NCI-H1436 (cell line): ENCODE data around the gene RHNO1.

Source experiments
- DNase-seq: peaks from one replicate; lab custom pipeline; 2025; lab: John Stamatoyannopoulos, UW

Gene RHNO1, protein sequence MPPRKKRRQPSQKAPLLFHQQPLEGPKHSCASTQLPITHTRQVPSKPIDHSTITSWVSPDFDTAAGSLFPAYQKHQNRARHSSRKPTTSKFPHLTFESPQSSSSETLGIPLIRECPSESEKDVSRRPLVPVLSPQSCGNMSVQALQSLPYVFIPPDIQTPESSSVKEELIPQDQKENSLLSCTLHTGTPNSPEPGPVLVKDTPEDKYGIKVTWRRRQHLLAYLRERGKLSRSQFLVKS

DNA sequence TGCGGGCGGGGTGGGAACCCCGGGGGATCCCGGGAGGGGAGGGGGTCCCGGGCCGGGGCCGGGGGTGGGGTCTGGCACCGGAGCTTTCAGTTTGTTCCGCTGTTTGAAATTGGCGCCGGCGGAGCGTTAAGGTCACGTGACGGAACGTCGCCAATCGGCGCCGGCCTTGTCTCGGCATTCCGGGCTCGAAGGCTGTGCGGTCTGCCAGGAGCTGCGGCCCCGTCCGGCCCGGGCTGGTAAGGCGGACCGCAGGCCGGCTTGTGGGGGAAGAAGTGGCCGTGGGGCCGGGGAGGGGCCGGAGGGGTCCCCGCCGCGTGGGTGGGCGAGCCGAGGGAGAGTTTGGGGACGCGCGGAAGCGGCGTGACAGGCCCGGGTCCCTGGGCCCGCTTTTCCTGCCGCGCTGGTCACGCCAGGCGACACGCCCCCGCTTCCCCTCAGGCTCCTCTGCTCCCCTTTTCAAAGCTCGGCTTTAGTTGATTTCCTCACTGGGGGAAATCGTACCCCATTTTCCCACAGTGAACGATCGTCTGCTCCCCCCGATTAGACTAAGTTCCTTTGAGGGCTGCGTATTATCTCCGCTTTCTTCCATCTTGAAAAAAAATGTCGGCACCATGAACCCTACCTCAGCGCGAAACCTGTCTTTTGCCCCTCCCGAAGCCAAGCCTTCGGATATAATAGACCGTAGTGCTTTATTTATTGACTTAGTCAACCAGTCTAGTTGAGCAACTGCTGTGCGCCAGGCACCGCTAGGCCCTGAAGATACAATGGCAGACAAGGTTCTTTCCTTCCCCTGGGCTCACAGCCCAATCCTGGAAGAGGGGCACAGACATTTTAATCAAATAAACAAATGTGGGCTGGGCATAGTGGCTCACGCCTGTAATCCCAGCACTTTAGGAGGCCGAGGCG lies at the start of gene RHNO1, which contains the start of gene FOXM1:
Gene RHNO1, plus strand, starts transcription at position 177 of the 906 bp plus-strand sequence. CDS start 8,144 bp downstream, outside the sequence.
Gene FOXM1, minus strand, starts transcription at position 128 of the 906 bp plus-strand sequence. CDS start 2,696 bp downstream, outside the sequence.
- DNase-seq = peak; percentile 79

DNA sequence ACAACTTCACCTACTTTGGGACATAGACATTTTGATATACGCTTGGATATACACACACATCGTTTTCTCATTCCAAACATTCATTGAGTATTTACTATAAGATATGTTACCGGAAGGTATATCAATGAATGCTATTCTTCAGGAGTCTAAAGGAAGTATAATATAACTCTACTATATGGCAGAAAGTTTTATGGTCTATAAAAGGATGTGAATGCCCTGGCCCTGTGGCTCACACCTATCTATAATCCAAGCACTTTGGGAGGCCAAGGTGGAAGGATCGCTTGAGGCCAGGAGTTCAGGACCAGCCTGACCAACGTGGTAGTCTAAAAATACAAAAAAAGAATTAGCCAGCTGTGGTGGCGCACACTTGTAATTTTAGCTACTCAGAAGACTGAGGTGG lies 47.7 kb upstream of the RHNO1 start:
- DNase-seq = no peak

DNA sequence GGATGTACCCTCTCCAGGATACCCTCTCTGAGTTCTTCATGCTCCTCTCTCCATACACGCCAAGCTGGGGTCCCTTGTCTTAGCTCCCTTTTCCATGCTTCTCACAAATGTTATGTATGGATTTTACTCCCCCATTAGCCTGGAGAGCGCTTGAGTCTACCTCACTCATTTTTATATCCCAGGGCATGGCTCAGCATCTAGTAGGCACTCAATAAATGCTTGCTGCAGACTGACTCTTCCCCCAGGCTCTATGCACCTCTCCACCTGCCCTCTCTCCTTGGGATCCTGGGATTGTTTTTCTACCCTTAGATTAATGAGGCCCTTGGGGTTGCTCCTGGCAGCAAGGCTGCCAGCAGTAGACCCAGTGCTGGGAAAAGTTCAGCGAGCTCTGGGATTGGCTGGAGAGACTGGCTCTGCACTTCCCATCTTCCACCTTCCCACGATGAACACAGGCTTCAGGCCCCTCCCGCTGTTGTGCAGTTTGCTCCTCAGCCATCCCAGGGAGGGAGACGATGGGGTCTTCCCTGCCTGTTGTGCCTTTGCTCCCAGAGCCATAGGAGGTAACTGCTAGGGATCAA lies 44.4 kb upstream of the RHNO1 start:
- no peak for DNase-seq

DNA sequence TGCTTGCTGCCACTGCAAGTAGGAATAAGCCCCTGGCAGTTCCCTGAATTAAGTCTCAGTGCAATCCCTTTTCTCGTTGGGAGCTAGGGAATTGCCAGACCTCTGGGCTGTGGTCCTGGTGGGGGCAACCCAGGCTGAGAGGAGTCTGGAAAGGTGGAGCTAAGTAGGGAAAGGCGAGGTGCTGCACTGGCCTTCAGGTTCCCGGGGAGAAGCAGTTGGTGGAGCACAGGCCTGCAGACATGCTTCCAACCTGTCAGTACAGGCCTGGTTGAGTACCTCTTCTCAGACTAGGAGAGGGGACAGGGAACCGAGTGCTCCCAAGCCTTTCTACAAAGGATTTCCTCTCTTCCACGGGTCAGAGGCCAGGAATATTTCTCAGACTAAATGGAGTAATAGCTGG lies 43.7 kb upstream of the RHNO1 start:
- DNase-seq = no peak

DNA sequence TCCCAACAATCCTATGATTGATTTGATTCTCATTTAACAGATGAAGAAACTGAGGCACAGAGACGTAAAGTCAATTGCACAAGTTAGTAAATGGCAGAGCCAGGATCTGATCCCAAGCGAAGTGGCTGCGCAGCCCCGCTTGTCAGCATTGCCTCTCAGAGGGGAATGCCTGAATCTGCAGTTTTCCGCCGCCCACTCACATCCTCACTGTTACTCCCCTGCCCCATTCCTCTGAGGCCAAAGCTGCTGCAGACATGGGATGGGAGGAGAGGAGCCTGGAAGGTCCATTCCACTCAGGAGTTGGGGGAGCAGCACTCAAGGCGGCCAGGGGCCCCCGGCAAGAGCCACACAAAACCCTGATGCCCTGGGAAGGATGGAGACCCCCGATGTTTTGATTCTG lies 43.2 kb upstream of the RHNO1 start:
- DNase-seq = no peak

DNA sequence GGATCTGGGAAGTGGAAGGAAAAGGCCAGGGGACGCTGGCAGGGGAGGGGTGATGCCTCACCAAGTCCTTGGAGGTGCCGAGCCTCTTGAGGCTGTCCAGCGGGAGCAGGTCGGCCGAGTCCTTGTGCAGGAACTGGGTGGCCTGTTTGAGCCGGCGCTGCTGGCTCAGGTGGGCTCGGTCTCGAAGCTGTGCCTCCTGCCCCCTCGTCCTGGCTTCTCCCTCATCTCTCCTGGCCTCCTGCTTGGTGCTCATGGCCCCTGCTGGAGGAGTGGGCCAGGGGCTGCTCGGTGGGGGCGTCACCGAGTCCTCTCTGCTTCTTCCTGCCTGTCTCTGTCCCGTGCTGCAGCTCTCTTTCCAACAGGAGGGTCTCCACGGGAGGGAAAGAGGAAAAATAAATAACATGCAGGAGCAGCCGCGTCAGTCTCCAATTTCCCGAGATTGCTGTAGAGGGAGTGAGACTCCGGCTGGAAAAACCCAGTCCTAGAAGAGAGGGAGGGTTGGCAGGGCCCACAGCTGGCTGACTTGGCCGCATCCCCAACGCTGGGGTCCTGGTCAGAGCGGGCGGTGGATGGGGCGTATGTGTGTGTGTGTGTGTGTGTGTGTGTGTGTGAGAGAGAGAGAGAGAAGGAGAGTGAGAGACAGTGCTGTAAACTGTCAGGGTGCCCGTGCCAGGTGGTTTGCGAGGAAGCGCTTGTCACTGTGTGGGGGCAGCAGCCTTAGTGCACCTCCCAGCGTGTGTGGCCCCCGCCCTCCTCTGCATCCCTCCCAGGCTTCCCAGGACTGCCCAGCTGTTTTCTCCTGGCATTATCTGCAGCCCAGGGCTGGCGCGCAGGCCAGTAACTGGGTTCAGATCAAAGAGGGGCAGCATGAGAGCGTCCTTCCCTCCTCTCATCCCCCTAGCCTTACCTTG lies 42.2 kb upstream of the RHNO1 start, which contains the start of gene NRIP2:
Gene NRIP2, minus strand, starts transcription at position 455 of the 911 bp plus-strand sequence. Its CDS starts 52 bp downstream, at position 403.
- no peak for DNase-seq

DNA sequence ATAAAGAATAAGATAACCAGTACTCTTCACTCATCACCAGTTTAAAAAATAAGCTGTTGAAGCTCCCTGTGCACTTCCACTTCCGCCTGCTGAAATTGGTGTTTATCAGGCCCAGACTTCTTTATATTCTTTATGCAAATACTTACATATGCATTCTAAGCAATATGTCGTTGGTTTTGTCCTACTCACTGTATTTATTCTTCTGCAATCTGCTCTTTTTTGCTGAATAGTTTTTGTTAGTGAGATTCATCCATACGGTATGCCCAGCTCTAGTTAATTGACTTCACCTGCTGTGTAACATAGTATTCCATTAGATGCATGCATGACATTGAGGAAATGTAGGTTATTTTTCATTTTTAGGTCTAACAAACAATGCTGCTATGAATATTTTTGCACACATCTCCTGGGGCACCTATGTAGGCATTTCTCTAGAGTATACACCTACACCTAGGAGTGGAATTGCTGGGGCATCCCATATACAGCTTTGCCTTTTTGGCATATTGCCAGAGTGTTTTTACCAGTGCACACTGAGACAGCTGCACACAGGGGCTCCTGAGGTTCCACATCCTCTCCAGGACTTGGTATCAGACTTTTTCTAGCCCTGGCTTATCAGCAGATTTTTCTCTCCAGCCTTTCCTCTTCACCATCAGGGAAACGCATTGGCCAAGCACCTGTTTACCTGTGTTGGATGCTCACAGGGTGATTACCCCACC lies 41.2 kb upstream of the RHNO1 start:
- no peak for DNase-seq

DNA sequence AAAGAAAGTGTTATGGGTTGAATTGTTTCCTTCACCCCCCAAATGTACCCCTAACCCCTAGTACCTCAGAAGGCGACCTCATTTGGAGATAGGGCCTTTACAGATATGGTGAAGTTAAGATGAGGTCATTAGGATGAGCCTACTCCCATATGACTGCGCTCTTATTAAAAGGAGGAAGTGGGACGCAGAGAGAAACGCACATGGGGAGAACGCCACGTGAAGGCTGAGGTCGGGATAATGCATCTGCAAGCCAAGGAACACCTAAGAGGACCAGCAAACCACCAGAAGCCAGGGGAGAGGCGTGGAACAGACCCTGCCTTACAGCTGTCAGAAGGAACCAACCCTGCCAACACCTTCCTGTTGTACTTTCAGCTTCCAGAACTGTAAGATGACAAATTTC lies 40.4 kb upstream of the RHNO1 start:
- no peak for DNase-seq

DNA sequence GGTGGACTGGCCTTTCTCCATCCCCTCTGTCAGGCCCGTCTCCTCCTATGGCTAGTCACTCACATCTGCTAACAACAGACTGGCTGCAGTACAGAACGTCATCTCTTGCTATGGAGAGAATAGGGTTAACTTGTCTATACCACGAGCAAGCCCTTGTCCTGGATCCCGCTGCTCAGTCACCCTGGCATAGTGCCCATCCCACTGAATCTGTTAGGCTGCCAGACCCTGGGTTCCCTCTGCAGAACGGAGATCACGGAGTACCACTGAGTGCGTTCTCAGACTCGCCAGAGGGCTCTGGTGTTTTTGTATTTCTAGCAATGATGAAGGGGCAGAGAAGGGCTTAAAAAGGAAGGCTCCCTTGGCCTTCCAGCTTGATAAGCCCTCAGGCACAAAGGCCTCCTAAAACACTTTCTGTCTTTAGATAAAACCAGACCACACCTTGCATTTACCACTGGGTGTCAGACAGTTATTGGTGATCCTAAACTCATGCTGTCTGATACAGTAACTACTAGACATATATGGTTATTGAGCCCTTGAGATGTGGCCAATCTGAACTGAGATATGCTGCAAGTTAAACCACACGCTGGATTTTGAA lies 35.9 kb upstream of the RHNO1 start:
- DNase-seq = no peak

DNA sequence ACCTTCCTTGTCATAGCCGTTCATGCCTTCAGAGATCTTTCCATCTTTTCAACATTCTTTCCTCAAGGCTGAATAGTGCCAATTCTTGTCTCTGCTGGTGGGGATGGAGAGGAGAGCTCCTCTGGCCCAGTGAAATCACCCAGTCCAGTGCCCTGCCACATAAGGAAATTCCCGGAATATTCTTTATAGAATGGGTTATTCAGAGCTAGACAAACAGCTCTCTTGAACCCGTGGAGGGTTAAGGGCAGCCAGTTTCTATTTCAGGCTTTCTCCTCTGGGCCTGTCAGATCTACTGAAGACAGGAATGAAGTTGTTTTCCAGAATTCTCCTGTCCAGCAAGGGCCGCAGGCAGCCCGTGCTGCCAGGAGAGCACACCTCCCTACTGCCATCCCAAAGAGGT lies 34.1 kb upstream of the RHNO1 start:
- DNase-seq = no peak

DNA sequence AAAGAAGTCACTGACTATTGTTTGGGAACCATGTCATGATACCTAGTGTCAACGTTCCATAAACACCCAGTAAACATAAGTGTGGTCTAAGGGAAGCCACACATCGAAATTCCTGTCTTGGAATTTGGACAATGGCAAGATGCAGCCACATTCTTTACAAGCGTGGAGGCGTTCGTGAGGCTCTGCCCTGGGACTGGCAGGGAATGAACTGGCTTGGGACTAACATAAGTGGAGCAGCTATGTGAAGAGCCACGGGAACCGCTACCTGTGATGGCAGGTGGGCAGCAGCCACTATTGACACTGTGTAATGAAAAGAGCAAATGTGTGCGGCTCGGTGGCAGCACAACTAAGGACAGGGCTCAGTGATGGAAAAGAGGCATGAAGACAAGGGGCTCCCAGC lies 32.2 kb upstream of the RHNO1 start:
- DNase-seq = no peak

DNA sequence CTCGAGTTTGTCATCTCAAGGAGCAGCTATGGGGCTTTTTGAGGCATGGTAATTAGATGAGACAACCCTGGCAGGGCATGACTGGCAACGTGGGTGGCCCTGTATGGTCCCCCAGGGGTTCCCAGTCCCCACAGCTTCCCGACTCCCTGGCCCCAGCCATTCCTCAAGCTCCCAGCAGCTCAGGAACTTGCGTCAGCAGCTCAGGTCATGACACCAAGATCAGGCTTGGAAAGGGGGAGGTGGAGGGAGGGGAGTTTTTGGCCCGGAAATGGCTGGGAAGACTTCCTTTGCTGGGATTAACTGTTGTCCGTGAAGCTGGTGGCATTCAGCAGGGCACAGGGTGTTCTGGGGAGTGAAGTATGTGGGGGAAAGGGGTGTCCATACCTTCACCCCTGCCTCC lies 31.7 kb upstream of the RHNO1 start:
- DNase-seq = no peak

DNA sequence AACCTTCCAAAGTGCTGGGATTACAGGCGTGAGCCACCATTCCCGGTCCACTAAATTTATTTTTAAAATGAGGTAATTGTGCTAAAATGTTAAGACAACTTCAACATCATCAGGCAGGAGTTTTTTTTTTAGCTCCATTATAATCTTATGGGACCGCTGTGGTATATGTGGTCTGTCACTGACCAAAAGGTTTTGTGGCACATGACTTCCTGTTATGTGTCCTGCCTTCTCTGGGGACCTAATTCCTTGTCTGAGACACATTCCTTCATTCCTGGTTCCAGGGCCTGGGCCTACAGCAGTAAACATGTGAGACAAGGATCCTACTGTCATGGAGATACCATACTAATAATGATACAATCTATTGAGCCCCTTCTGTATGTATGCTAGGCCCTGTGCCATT lies 25.1 kb upstream of the RHNO1 start:
- DNase-seq = no peak

DNA sequence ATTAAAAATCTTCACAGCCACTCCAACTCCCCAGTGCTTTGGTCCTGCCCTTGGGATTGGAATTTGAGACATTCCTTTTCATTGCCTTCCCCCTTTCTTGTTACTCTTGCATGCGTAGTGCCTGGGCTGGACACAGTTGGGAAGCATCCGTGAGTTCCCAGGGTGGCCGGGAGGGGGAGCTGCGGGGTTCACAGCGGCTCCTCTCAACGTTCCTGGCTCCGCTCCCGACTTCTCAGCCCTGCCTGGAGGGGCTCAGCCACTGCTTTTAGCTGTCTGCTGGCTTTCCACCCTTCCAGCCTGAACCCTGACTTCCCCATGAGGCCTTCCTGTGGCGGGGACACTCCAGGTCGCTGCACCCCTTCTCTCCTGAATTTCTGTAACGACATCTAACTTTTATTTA lies 23.4 kb upstream of the RHNO1 start:
- DNase-seq = peak; percentile 19

DNA sequence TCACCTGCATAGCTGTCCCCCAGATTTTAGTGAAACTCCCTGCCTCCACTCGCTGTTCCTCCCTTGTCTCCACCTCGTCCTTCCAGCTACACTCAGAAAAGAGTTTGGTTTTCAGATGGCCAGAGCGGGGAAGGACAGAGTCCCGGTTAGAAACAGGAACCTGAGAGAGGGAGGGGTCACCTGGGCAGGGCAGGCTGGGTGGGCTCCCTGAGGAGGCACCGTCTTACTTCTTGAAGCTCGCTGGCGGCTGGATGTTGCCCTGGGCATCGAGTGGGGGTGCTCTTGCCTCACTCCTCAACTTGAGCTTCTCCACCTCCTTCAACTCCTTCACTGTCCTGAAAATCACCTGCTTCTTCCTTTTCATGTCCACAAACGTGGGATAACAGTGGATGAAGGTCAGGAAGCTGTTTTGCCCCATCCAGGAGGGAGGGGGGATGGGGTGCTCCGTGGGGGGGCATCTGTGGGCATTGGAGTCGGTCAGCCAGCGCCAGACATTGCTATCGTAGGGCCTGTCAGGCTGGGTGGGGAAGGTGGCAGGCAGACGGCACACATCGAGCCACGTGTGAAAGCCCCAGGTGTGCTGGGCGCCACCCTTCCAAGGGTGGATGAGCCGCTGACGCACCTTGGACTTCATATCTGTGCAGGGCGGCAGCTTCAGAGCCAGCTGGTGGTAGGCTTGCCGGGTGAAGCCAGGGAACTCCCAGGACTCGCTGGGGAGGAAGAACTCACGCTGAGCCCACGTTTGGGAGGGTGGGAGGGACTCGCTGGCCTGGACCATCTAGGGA lies 22.2 kb upstream of the RHNO1 start:
- DNase-seq = no peak

DNA sequence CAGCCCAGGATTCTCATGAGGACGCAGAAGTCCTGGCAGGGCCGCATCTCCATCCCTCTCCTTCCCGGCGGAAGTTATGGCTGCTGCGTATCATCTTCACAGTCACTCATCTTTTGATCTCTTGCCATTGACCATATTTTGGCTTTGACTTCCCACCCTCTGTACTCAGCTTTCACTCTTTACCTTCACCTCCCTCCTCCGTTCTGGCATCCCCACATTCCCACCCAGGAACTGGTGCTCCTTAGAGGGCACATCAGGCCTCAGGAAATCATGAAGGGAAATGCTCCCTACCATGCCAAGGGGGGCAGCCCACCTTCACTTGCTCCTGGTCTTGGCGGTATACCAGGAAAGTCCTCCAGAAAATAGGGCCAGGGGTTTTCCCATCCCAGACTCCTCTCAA lies 21.5 kb upstream of the RHNO1 start:
- no peak for DNase-seq

DNA sequence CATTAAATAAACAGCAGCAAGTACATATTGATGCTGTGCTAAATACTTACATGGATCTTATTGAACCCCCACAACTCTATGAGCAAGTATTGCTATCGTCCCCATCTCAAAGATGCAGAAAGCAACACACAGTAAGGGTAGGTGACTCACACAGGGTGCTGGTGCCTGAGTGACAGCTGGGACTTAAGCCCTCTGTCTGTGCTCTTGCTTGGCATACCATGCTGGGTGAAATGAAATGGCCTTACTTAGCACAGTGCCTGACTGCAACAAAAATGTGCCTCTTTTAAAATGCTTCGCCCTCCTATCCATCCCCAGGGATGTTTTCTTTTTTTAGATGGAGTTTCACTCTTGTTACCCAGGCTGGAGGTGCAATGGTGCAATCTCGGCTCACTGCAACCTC lies 21.0 kb upstream of the RHNO1 start:
- no peak for DNase-seq

DNA sequence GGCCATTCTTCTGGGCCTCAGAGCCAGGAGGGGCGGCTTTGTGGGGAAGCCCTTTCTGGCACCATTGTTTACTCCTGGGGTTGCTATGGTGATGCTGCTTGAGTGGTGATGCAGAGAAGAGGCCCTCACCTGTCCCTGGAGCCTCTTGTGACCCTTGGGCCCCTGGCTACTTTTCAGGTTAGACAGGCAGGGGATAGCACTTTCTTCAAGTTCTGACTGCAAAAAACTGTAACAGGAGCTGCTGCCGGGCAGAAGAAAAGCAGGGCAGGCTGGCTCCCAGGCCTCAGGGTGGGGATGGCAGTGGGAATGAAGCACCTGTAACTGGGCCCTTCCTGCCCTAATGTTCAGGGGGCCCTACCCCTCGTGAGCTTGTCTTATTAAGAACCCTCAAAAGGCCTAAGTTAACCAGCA lies 20.0 kb upstream of the RHNO1 start, which contains the start of gene TEX52:
Gene TEX52, minus strand, starts transcription at position 19 of the 411 bp plus-strand sequence. Its CDS starts 13 bp downstream, at position 6.
- DNase-seq = peak; percentile 40

DNA sequence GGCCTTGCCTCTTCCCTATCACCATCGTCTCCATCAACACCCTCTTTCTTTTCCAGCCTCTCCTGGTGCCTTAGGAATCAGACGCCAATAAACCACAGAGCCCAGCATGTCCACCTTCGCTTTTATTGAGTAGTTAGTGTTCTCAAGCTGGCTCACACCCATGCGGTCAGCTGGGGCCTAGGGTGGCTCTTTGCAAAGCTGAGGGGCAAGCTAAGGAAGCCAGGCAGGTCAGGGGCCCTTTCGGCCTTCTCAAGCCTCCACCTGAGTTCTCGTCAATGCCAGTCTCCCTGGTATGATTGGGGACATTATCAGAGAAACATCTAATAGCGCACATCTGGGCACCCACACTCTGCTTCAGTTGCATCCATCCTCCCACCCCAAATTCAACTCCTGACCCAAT lies 19.4 kb upstream of the RHNO1 start:
- no peak for DNase-seq

DNA sequence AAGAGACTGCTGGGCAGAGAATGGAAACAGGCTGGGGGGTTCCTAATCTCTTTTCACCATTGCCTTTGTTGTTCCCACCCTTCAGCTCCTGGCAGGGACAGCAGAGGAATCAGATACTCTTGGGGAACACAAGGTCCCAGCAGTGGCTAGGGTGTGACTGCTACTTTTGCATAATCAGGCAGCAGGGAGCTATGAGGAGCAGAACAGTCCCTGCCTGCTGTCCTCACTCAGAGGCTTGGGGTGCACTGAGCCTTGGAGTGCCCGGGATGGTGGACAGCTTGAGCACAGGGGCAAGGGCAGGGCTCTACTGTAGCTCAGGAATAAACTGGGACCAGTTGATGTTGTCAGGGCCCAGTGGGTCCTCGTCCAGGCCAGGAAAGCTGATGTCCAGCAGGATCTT lies 18.7 kb upstream of the RHNO1 start:
- no peak for DNase-seq
